PC-9 (cell line): ENCODE data around the gene PDE11A. TPM values are rescaled to one million over a fixed set of nuclear protein-coding genes. Genes with fewer than 3 reads are reported as not detected.

ENCODE experiments used
- BruUV-seq: library from RNA; stranded (reverse); fragments of 400-500 nt; replicated peaks from 2 replicates; lab custom pipeline; 2021; lab: Mats Ljungman, UMichigan
- CTCF ChIA-PET: fragments of 300-600 bp; sonication (Branson Sonifier 250); formaldehyde crosslinking; loops from one replicate; lab custom pipeline; 2022; ENCODE audit warnings: antibody characterized with exemption; lab: Charles Lee
- POLR2A ChIA-PET: fragments of 300-600 bp; sonication (Branson Sonifier 250); formaldehyde crosslinking; loops from one replicate; lab custom pipeline; 2022; ENCODE audit warnings: antibody characterized with exemption; ENCODE audit not compliant: unreplicated experiment; lab: Charles Lee
- DNase-seq, 2 experiments: peaks; one replicate each; pipeline versions ENCODE4 v3.0.0 to v3.0.0-alpha.2; 2015 to 2022; ENCODE audit warnings: mixed read lengths in 1 of 2
- H2AFZ ChIP-seq: fragments of 200-600 bp; sonication (generic); 2 replicates; pipeline ENCODE4 v1.8.1; 2017; ENCODE audit warnings: antibody characterized with exemption
- H3F3A ChIP-seq: fragments of 200-600 bp; sonication (generic); 2 replicates; pipeline ENCODE4 v1.8.1; 2017; ENCODE audit warnings: antibody characterized with exemption, mild to moderate bottlenecking, low read depth; ENCODE audit not compliant: insufficient read depth
- H3K27ac ChIP-seq: fragments of 200-600 bp; sonication (generic); 2 replicates; pipeline ENCODE4 v1.6.1; 2016; ENCODE audit warnings: mixed run types
- H3K27me3 ChIP-seq: fragments of 200-600 bp; sonication (generic); 2 replicates; pipeline ENCODE4 v1.6.1; 2016; ENCODE audit warnings: low read depth, mixed run types; ENCODE audit not compliant: insufficient read depth
- H3K36me3 ChIP-seq: fragments of 200-600 bp; sonication (generic); 2 replicates; pipeline ENCODE4 v1.6.1; 2016; ENCODE audit warnings: low read depth, mixed run types
- H3K4me1 ChIP-seq: fragments of 200-600 bp; sonication (generic); replicated peaks from 2 replicates; pipeline ENCODE4 v1.6.1; 2016; ENCODE audit warnings: mixed run types; ENCODE audit not compliant: insufficient read depth
- H3K4me2 ChIP-seq: fragments of 200-600 bp; sonication (generic); 2 replicates; pipeline ENCODE4 v1.6.1; 2017; ENCODE audit warnings: mixed run types
- H3K4me3 ChIP-seq: fragments of 200-600 bp; sonication (generic); 2 replicates; pipeline ENCODE4 v1.6.1; 2016; ENCODE audit warnings: mixed run types
- H3K79me2 ChIP-seq: fragments of 200-600 bp; sonication (generic); 2 replicates; pipeline ENCODE4 v1.6.1; 2017; ENCODE audit warnings: low read depth, mixed run types
- H3K9me2 ChIP-seq: fragments of 200-600 bp; sonication (generic); 2 replicates; pipeline ENCODE4 v1.8.1; 2017; ENCODE audit warnings: mild to moderate bottlenecking; ENCODE audit not compliant: insufficient read depth
- H3K9me3 ChIP-seq: fragments of 200-600 bp; sonication (generic); 2 replicates; pipeline ENCODE4 v1.8.1; 2016; ENCODE audit warnings: low read depth; ENCODE audit not compliant: insufficient read depth
- H4K20me1 ChIP-seq: fragments of 200-600 bp; sonication (generic); 2 replicates; pipeline ENCODE4 v1.8.1; 2017; ENCODE audit not compliant: insufficient read depth
- CTCF ChIP-seq: fragments of 200-600 bp; sonication (generic); conservative IDR thresholded peaks from 2 replicates; pipeline ENCODE4 v1.6.1; 2017; ENCODE audit warnings: mixed run types, antibody characterized with exemption, mild to moderate bottlenecking, moderate library complexity
- EZH2 ChIP-seq: fragments of 200-600 bp; sonication (generic); IDR thresholded peaks from 2 replicates; pipeline ENCODE4 v1.8.0; 2017; ENCODE audit warnings: antibody characterized with exemption, low read depth
- intact Hi-C: fragments of 100-400 bp; cut with micrococcal nuclease; formaldehyde crosslinking; loops from one replicate; pipeline ENCODE4 v1.10.0; 2022; ENCODE audit not compliant: unreplicated experiment
- total RNA-seq: library from RNA; stranded (reverse); gene quantifications from 2 replicates; pipeline ENCODE4 v1.2.3, GENCODE V29; 2021

PDE11A gene
- total RNA-seq, 1 experiment from 2014 or later: 1.4 TPM

- Histone ChIP-seq H3K4me3 (no peak overlapping the region), H3F3A (no peaks in the 10 kb centered on the region), H3K27ac (no peak overlapping the region), H3K9me2 (no peaks in the 10 kb centered on the region; the same call in 1 of the 2 replicates), H4K20me1 (no peaks in the 10 kb centered on the region), H3K79me2 (no peaks in the 10 kb centered on the region), H3K9me3 (no peaks in the 10 kb centered on the region), H2AFZ (no peak overlapping the region), H3K36me3 (no peaks in the 10 kb centered on the region), H3K4me2 (no peak overlapping the region), H3K27me3 (no peaks in the 10 kb centered on the region), H3K4me1 (no peaks in the 10 kb centered on the region)
- CTCF ChIA-PET: no interaction called here
- no TSS peak for BruUV-seq
- intact Hi-C loops: no loop called here
- DNase-seq: no peak
- POLR2A ChIA-PET: no interaction called here
- TF ChIP-seq CTCF: no peak
- TF ChIP-seq EZH2: no peak
Measured at GRCh38 chr2:177868806-177869205, 203.8 kb downstream of the PDE11A start.

GRCh38 chr2:177857538-177857937 is 215.0 kb downstream of the PDE11A start:
- H3K27ac ChIP-seq: no peak overlapping the region
- H3K79me2 ChIP-seq: no peaks in the 10 kb centered on the region
- H3K4me3 ChIP-seq: no peak overlapping the region
- no peak overlapping the region for H3K4me2 ChIP-seq
- H3K9me2 ChIP-seq: no peaks in the 10 kb centered on the region; the same call in 1 of the 2 replicates
- CTCF ChIA-PET: no interaction called here
- no peaks in the 10 kb centered on the region for H3K36me3 ChIP-seq
- H3K9me3 ChIP-seq: no peaks in the 10 kb centered on the region
- H2AFZ ChIP-seq: no peak overlapping the region
- POLR2A ChIA-PET: no interaction called here
- H3K27me3 ChIP-seq: no peaks in the 10 kb centered on the region
- no peak for DNase-seq
- no peaks in the 10 kb centered on the region for H3F3A ChIP-seq
- H4K20me1 ChIP-seq: no peaks in the 10 kb centered on the region
- intact Hi-C loops: no loop called here
- BruUV-seq: no TSS peak
- no peak for TF ChIP-seq CTCF
- no peaks in the 10 kb centered on the region for H3K4me1 ChIP-seq

- ChIA-PET POLR2A (no interaction called here), CTCF (no interaction called here)
- Histone ChIP-seq H3K4me1 (no peaks in the 10 kb centered on the region), H2AFZ (no peak overlapping the region), H3K27ac (no peak overlapping the region), H3K79me2 (no peaks in the 10 kb centered on the region), H3K36me3 (no peaks in the 10 kb centered on the region), H3K27me3 (no peaks in the 10 kb centered on the region), H4K20me1 (no peaks in the 10 kb centered on the region), H3K9me3 (no peaks in the 10 kb centered on the region), H3F3A (no peaks in the 10 kb centered on the region), H3K4me2 (no peak overlapping the region), H3K4me3 (no peak overlapping the region), H3K9me2 (no peaks in the 10 kb centered on the region)
- no TSS peak for BruUV-seq
- TF ChIP-seq CTCF (no peak), EZH2 (no peak)
- intact Hi-C loops: no loop called here
- no peak for DNase-seq
Measured at GRCh38 chr2:177852389-177852788, 220.2 kb downstream of the PDE11A start.
